Epithelial cell of proximal tubule (primary cell): ENCODE results near the gene LRRIQ4. TPM values are rescaled to one million over a fixed set of nuclear protein-coding genes. Genes with fewer than 3 reads are reported as not detected.

Experiments
- DNase-seq: peaks from one replicate; pipeline ENCODE4 v3.0.0-alpha.2; 2011; ENCODE audit warnings: low read depth
- H3K4me3 ChIP-seq: 2 replicates; pipeline ENCODE4 v1.5.1; 2011; ENCODE audit warnings: low read depth, mild to moderate bottlenecking, low read length
- total RNA-seq: library from RNA; depleted of rRNA; stranded (reverse); fragments of >200 nt; gene quantifications from 2 replicates; pipeline ENCODE4 v1.2.3, GENCODE V29; 2015
- TF ChIP-seq, protein P1 (sequence below): conservative IDR thresholded peaks from 2 replicates; pipeline ENCODE4 v1.5.1; 2012; ENCODE audit warnings: low read depth, mild to moderate bottlenecking, low read length

LRRIQ4 gene
- total RNA-seq, 1 donor from 2014 or later, result not detected

DNA sequence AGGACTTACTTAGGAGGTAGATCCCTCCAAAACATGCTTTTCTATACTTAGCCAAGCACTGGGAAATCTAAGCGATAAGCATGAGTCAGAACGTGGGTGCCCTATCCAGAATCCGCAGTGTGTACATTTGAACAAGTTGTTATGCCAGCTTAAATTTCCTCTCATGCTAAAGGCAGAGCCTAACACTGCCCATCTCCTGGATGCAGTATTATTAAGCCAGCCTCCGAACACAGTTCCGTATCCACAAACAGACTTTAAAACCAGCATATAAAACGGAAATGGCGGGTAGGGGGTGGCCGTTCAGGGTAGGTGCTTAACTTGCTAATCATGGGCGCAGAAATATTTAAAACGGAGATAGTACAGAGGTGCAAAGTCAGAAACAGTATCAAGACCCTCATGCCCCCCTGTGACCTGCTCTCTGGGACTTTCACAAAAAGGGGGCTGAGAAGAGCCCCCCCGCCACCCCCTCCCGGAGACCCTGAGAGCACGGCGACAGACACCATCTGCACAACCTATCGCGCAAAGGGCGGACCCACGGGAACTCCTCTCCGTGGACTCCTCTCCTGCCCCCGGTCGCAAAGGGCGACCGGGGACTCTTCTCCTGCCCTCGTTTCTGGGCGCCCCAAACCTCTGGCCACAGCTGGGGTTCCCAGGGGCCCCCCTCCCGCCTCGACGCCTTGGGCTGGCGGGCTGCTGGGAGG lies 889 bp upstream of the LRRIQ4 start:
- TF ChIP-seq, protein P1, sequence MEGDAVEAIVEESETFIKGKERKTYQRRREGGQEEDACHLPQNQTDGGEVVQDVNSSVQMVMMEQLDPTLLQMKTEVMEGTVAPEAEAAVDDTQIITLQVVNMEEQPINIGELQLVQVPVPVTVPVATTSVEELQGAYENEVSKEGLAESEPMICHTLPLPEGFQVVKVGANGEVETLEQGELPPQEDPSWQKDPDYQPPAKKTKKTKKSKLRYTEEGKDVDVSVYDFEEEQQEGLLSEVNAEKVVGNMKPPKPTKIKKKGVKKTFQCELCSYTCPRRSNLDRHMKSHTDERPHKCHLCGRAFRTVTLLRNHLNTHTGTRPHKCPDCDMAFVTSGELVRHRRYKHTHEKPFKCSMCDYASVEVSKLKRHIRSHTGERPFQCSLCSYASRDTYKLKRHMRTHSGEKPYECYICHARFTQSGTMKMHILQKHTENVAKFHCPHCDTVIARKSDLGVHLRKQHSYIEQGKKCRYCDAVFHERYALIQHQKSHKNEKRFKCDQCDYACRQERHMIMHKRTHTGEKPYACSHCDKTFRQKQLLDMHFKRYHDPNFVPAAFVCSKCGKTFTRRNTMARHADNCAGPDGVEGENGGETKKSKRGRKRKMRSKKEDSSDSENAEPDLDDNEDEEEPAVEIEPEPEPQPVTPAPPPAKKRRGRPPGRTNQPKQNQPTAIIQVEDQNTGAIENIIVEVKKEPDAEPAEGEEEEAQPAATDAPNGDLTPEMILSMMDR, result no peak
- DNase-seq, result no peak
- peak overlapping the region; percentile 66 for H3K4me3 ChIP-seq

DNA sequence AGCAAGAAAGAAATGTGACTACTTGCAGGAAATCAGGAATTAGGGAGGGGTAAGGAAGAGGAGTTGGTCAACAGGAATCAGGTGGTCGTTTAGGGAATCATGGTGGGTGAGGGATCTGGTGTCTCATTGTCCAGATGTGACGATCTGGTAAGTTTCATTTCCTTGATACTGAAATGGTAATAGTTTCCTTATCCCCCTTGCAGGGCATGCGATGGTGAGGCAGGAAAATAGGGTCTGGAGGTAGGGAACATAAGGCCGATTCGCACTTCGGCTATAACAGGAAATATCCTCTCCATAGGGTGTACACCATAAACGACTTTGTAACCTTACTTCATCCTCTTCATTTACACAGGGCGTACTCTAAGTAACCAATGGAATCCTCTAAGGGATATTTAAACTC lies 608 bp downstream of the LRRIQ4 start:
- TF ChIP-seq, protein P1, result no peak
- DNase-seq, result no peak
- peak overlapping the region; percentile 66 for H3K4me3 ChIP-seq

GRCh38 chr3:169813757-169814517 lies 1.3 kb downstream of the LRRIQ4 start:
- TF ChIP-seq, protein P1, result peak; percentile 51
- no peak for DNase-seq
- H3K4me3 ChIP-seq, result peak overlapping the region; percentile 66

- TF ChIP-seq, protein P1, result no peak
- H3K4me3 ChIP-seq, result no peak overlapping the region
- no peak for DNase-seq
Observed at GRCh38 chr3:169815590-169816150, 3.0 kb downstream of the LRRIQ4 start.

- DNase-seq, result no peak
- H3K4me3 ChIP-seq, result no peak overlapping the region
- TF ChIP-seq, protein P1, result no peak
Observed at GRCh38 chr3:169818316-169818715, 5.6 kb downstream of the LRRIQ4 start.

GRCh38 chr3:169822091-169822490 lies 9.4 kb downstream of the LRRIQ4 start:
- no peak for DNase-seq
- TF ChIP-seq, protein P1, result no peak
- no peak overlapping the region for H3K4me3 ChIP-seq
